BLaER1 treated with 17β-estradiol and CSF1 and Interleukin-3, amounts not matched to agents 10 nM and 100 nM (cell line): Measurements from ENCODE around the gene LIMD2.

ENCODE experiments used
- H3K27ac ChIP-seq, 11 experiments: shearing (Covaris generic); formaldehyde crosslinking; 2 replicates each; pipeline ENCODE4 v1.8.1; 2022
- H3K27me3 ChIP-seq, 11 experiments: shearing (Covaris generic); formaldehyde crosslinking; 2 replicates each; pipeline ENCODE4 v1.8.1; 2022
- H3K36me3 ChIP-seq, 11 experiments: shearing (Covaris generic); formaldehyde crosslinking; 2 replicates each; pipeline ENCODE4 v1.8.1; 2022
- H3K4me1 ChIP-seq, 10 experiments: shearing (Covaris generic); formaldehyde crosslinking; 2 replicates each; pipeline ENCODE4 v1.8.1; 2022
- H3K4me2 ChIP-seq, 11 experiments: shearing (Covaris generic); formaldehyde crosslinking; 2 replicates each; pipeline ENCODE4 v1.8.1; 2022
- H3K4me3 ChIP-seq, 10 experiments: shearing (Covaris generic); formaldehyde crosslinking; 2 replicates each; pipeline ENCODE4 v1.8.1; 2022
- H3K9ac ChIP-seq, 11 experiments: shearing (Covaris generic); formaldehyde crosslinking; 2 replicates each; pipeline ENCODE4 v1.8.1; 2022
- H3K9me3 ChIP-seq, 11 experiments: shearing (Covaris generic); formaldehyde crosslinking; replicated peaks in 1 of 11; 2 replicates each; pipeline ENCODE4 v1.8.1; 2022
- H4K20me1 ChIP-seq, 11 experiments: shearing (Covaris generic); formaldehyde crosslinking; 2 replicates each; pipeline ENCODE4 v1.8.1; 2022
- Cebpa-rat ChIP-seq, 11 experiments: shearing (Covaris generic); IDR thresholded peaks; 2 replicates each; pipeline ENCODE4 v1.8.1; 2022

LIMD2 gene

DNA sequence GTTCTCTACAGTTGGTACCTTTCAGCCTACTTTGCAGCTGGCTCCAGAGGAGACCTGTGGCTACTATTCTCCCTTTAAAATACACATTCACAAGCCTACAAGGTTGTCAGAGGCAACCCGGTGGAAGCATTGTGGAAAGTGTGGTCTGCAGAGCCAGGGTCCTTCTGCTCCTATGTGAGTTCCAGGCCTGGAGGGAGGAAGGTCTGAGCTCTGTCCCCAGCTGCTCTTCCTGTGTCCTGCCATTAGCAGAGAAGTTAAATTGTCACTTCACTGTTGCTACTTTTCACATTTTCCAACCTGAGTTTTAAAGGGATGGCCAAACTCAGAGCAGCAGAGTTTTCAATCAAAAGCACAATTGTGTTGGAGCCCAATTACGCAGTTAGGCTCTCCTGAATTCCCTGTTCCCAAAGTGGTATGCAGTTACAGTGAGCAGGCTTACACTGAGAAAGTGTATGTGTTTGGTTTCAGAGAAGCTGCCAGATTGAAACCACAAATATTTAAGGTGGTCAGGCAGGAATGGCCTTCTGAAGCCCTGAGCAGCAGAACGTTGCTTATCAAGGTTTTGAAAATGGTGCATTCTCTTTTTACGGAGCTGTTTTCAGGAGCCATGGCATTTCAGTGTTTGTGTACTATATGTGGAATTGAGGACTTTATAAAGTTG, 52.7 kb downstream of the LIMD2 start:
- Histone ChIP-seq H3K27me3 (no peaks in the 10 kb centered on the region), H3K4me2 (peak overlapping the region in 9 of 11 experiments; percentile 3 to 95 (median 73); a peak in 15 of 22 replicates), H3K36me3 (peaks cover 31 to 90% (median 59%) of the 10 kb centered on the region in 11 experiments), H3K4me1 (peaks cover 7 to 98% (median 66%) of the 10 kb centered on the region in 10 experiments; a peak in 19 of 20 replicates), H3K27ac (peak overlapping the region in 9 of 11 experiments; percentile 37 to 92 (median 73); a peak in 17 of 22 replicates), H3K9ac (peak overlapping the region in 7 of 11 experiments; percentile 18 to 73 (median 39); a peak in 13 of 22 replicates), H4K20me1 (peaks cover 0 to 63% (median 14%) of the 10 kb centered on the region in 11 experiments; a peak in 11 of 22 replicates), H3K4me3 (peak overlapping the region in 2 of 10 experiments; percentile 15 to 42; a peak in 4 of 20 replicates), H3K9me3 (no peaks in the 10 kb centered on the region)
- no peak for TF ChIP-seq Cebpa-rat (IDR thresholded peaks at IDR 0.05)

- Histone ChIP-seq H3K4me3 (peak overlapping the region in 2 of 10 experiments; percentile 23 to 42; a peak in 2 of 20 replicates), H3K4me2 (peak overlapping the region in 9 of 11 experiments; percentile 3 to 95 (median 73); a peak in 17 of 22 replicates), H3K36me3 (peaks cover 23 to 84% (median 52%) of the 10 kb centered on the region in 11 experiments; a peak in 21 of 22 replicates), H3K27ac (peak overlapping the region in 10 of 11 experiments; percentile 24 to 92 (median 70); a peak in 19 of 22 replicates), H3K9ac (peak overlapping the region in 8 of 11 experiments; percentile 6 to 73 (median 50); a peak in 12 of 22 replicates), H4K20me1 (peaks cover 0 to 56% (median 14%) of the 10 kb centered on the region in 11 experiments; a peak in 10 of 22 replicates), H3K4me1 (peaks cover 7 to 98% (median 67%) of the 10 kb centered on the region in 10 experiments; a peak in 19 of 20 replicates), H3K27me3 (no peaks in the 10 kb centered on the region), H3K9me3 (no peaks in the 10 kb centered on the region)
- TF ChIP-seq Cebpa-rat (IDR thresholded peaks at IDR 0.05), result peak in 3 of 11 experiments; percentile 34 to 63 (median 45); a peak in 3 of 22 replicates
Measured at GRCh38 chr17:63646488-63646806, 53.5 kb downstream of the LIMD2 start.
